GF-D8 (cell line): Measurements from ENCODE around the gene KIR2DL3.

Experiments
- DNase-seq: peaks from one replicate; lab custom pipeline; 2025; lab: John Stamatoyannopoulos, UW

KIR2DL3 gene

GRCh38 chr19:54792814-54793213, 54.5 kb downstream of the KIR2DL3 start:
- no peak for DNase-seq

GRCh38 chr19:54795758-54796157, 57.4 kb downstream of the KIR2DL3 start:
- peak; percentile 52 for DNase-seq
